Kasumi-1 (cell line): ENCODE results near the gene EMC8.
A peak's percentile ranks its signal among the peaks of the same experiment; 100 is the strongest.
"Not testable (repeated sequence)": the region's sequence is repeated elsewhere in the genome, so short reads cannot be mapped to it uniquely, and the experiment has no call there.

Source experiments
- DNase-seq, 2 experiments: peaks; one replicate each; lab custom pipeline; 2025; lab: John Stamatoyannopoulos, UW

The EMC8 gene

DNA sequence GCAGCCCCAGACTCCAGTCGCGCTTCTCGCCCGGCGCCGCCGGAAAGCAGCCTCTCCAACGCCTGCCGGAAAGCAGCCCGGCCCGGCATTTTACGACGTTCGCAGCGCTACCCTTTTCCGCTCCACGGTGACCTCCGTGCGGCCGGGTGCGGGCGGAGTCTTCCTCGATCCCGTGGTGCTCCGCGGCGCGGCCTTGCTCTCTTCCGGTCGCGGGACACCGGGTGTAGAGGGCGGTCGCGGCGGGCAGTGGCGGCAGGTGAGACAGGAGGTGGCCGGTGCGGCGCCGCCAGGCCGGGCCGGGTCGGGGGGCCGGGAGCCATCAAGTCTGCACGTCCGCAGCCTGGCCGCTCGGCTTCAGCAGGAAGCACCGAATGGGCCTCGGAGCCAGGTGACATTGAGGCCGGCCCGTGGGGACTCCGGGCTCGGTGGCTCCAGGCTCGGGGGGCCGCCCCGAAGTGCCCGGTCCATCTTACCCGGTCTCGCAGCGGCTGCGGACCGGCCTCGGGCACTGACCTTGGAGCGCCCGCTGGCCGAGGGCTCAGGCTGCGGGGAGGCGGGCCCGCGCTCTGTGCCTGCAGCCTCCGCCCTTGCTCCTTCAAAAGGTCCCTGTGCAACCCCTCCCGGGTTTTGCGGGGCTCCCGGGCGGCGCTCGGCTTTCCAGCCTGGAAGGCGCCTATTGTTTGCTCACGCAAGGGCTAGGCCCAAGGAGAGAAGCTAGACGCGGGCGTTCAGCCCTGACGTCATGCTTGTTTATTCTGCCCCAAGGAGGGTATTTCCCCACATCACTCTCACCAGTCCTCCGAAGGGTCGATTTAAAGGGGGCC is at the start of gene EMC8, which contains the start of gene COX4I1:
TSS of gene EMC8 (minus strand) at position 48 of the 824 bp plus-strand sequence. CDS start 249 bp downstream, outside the sequence.
TSS of gene COX4I1 (plus strand) at position 199 of the 824 bp plus-strand sequence. CDS start 1,511 bp downstream, outside the sequence.
- DNase-seq = peak; percentile 90 to 92

DNA sequence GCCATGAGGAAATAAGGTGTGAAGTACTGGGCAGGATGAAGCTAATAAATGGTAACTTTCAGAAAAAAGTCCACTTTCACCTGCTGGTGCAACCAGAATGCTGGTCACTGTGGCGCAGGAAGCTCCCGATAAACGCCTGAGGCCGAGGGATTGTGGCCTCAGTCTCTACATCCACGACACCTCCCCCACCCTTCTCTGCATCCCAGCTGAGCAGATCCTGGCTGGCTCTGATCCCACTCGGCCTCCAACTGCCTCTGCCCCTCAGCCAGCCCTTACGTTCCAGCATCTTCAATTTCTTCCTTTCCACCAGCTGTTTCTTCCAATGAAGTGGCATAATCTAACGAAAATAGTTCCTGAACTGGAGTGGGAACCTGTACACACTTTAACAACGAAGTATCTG is 49.6 kb upstream of the EMC8 start:
- DNase-seq = no peak

DNA sequence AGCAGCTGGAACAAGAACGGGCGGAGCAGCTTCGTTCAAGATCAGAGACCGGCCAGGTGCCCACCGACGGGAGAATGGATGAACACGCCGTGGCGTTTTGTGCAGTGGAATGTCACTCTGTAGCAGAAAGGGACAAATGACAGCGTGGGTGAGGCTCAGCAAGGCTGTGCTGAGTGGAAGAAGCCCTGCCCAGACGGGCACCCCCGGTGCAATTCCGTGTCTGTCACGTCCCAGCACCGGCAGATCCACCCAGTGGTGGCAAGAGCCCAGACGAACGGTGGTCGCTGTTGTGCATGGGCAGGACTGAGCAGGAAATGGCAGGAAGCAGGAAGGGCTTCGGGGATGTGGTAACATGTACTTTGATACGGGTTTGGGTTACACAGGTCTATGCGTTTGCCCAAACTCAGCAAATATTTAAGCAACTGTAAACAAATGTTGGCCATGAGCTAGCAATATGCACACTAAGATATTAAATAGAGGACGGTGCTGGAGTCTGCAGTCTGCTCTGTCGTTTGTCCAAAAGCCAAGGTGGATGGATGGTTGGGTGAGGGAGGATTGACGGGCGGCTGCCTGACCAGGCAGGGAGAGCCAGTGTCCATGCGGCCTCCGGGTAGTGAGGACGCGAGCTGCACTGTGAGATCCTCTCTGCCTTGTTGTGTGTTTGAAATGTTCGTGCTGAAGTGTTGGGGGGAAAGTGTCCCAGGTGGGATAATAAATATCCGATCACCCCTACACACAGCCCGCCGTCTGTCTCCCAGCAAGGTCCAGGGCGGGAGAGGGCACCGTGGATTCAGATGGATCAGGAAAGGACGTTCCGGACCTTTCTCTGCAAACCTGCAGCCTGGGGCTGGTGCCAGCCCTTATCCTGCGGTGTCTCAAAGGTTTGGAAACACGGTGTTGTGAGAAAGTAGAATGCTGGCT is 48.6 kb upstream of the EMC8 start:
- peak; percentile 33 to 34 for DNase-seq

DNA sequence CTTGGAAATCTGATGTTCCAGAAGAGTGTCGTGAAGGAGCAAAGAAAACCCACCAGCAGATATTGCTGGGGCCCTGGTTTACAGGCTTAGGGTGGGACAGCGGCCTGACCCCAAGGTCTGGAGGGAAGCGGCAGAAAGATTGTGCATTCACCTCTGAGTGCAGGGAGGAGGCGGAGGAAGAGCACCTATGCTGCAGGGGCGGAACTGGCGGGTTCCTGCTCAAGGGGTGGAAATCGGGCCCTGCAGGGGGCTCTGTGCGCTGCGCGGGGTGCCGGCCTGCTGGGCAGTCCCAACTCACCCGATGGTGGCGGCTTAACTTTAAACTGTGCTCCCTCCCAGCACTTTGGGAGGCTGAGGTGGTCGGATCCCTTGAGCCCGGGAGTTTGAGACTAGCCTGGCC is 47.7 kb upstream of the EMC8 start:
- DNase-seq = no peak

DNA sequence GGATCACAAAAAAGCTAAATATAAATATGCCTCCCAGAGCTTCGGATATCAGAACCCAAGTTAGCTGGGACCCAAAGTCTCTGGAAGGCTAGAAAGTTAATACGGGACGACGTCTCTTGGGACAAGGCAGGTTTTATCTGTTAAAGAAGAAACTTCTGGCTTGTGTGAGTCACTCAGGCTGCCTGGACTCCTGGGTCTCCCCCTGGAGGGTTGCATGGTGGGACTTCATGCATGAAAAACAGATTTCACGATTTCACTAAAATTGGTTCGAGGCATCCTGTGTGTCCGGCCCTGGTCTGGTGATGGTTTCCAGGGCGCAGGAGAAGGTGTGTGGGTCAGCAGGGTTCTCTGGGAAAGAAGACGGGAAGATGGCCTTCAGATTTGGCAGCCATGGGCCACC is 47.1 kb upstream of the EMC8 start:
- no peak for DNase-seq

DNA sequence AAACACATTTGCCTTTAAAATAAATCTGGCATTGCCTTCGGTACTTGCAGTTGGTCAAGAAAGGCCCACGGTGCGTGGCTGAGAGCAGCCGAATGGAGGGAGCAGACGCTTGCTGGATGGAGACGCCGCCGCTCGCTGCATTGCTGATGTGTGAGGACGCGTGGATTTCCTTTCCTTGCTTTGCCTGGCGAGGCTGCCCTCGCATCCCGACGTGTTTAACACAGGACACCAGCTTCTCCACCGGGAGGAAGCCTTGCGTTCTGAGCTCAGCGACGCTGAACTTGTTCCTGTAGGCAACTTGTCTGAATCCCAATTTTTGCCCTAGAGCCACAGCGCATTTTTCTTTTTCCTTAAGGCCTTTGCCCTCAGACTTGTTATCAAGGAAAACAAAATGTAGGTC is 45.9 kb upstream of the EMC8 start:
- no peak for DNase-seq

DNA sequence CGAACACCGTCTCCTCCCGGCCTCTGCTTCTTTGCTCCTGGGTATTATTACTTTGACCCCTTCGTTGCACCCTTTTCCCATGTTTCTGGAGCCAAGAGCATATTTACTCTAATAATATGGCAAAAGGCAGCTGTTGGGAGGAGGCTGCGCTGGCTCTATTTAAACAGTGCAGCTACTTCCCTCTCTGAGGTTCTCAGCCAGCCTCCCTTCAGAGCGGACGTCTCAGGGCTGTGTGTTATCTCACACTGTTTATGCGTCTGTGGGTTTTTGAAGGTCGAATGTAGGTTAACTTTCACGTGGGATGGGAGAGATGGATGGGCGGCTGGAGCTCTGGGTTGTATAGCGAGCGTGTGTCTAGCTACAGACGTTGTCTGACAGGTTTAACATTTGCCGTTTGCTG is 45.4 kb upstream of the EMC8 start:
- peak; percentile 55 to 60 for DNase-seq

DNA sequence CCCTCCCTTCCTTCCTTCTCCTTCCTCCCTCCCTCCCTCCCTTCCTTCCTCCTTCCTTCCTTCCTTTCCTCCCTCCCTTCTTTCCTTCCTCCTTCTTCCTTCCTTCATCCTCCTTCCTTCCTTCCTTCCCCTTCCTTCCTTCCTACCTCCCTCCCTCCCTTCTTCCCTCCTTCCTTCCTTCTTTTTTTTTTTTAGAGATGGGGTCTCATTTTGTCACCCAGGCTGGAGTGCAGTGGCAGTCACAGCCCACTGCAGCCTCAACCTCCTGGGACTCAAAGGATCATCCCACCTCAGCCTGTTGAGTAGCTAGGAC is 44.8 kb upstream of the EMC8 start:
- no peak for DNase-seq

DNA sequence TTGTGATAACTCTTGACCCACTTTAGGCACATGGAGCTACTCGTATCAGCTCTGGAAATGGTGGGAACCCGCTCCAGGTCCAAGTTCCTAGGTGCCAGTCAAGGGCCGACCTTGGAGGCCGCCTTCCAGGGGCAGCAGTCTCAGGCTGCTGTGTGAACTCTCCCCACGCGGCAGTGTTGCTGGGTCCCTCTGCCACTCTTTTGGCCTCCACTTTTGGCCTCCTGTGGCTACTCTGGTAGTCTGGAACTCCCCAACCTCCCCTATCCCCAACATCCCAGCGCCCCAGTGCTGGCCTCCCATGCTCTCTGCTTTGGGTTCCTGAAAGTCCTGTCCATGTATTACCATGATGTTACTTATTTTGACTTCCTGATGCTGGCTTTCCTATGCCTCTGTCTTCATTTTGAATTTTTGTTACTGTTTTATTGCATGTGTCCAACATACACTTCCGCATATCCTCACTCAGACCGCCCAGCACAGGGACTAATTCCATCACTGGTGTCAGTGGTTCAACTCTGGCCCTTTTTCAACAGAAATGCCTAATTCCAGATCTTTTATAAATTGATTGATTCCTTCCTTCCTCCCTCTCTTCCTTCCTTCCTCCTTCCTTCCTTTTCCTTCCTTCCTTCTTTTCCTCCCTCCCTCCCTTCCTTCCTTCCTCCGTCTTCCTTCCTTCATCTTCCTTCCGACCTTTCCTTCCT is 44.3 kb upstream of the EMC8 start:
- no peak for DNase-seq

DNA sequence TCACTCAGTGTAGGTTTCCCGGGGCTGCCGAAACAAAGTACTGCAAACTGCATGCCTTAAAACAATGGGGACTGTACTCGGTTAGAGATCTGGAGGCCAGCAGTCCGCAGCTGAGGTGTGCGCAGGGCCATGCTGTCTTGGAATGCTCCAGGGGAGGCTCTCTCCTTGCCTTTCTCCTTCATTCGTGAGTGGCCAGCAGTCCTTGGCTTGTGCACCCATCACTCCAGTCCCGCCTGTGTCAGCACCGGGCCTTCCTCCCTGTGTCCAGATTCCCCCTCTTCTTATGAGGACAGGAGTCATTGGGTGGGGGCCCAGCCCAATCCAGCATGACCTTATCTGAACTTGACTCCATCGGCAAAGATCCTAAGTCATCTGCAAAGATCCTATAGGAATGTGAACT is 43.5 kb upstream of the EMC8 start:
- no peak for DNase-seq

DNA sequence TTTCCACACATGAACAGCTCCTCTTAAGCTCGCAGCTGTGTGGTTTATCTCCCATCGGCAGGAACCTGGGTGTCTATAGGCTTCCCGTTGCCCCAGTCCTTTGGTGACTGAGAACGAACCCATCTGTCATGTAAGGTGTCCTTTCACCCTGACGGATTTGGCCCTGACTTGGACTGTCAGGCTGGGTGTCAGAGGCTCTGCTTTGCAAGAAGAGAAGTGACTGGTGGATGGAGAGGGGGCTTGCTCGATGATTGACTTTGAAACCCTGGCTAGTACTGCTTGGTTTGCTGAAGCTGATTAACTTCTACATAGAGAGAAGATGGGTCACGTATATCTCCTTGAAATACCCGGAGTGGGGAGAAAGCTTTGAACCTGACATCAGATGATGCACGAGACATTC is 43.1 kb upstream of the EMC8 start:
- no peak for DNase-seq

DNA sequence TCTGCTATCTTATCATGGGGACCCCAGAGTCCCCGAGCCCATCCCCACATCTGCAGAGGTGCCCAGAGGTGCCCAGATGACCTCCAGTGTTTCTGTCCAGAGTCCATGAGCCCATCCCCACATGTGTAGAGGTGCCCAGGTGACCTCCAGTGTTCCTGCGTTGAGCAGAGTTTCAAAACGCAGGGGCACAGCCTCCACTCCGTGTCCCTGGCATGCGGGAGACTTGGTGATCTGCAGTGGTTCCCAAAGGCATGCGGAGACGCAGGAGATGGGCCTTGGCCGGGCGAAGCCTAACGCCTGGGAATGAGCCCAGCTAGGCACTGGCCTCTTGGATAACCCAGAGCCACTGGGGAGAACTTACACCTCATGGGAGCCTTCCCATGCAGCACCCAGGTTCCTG is 41.5 kb upstream of the EMC8 start:
- no peak for DNase-seq

DNA sequence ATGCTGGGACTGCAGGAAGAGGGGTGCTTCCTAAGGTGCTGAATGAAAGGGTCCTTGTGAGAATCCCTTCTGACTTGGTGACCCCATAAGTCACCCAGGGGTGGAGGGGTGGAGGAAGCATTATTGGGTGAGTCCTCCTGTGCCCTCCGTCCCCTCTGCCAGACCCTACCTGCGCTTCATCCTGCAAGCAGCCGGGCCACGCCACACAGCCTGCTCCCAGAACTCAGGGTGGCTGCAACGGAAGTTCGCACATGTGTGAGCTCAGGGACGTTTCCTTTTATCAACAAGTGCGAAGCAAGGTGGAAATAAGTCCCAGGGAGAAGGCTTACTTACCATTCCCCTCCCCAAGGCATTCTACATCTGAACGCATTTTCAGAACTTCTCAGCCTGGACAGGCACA is 41.1 kb upstream of the EMC8 start:
- DNase-seq = no peak

DNA sequence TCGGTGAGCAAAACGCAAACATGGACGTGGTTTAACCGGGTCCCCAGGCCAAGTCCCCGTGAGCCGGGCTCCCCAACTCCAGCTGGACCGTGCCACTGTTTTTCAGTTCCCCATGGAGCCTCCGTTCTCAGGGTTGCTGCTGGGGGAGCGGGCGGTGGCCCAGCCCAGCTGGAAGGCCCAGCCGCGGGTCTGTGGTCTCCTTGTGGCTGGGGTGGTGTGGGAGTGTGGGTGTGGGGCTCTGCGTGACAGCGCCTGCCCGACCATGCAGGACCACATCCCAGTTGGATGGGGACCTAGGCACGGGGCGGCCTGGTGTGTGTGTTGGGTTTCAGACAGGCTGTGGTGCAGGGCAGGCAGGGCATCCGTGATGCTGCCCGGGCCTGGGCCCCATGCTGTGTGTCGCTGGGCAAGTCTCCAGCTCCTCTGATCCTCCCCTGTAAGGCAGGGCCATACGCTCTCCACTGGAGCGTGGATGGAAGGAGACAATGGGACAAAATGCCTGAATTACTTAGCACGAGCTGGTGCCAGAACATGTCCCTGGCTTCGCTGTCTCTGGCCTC is 40.4 kb upstream of the EMC8 start:
- DNase-seq = no peak

DNA sequence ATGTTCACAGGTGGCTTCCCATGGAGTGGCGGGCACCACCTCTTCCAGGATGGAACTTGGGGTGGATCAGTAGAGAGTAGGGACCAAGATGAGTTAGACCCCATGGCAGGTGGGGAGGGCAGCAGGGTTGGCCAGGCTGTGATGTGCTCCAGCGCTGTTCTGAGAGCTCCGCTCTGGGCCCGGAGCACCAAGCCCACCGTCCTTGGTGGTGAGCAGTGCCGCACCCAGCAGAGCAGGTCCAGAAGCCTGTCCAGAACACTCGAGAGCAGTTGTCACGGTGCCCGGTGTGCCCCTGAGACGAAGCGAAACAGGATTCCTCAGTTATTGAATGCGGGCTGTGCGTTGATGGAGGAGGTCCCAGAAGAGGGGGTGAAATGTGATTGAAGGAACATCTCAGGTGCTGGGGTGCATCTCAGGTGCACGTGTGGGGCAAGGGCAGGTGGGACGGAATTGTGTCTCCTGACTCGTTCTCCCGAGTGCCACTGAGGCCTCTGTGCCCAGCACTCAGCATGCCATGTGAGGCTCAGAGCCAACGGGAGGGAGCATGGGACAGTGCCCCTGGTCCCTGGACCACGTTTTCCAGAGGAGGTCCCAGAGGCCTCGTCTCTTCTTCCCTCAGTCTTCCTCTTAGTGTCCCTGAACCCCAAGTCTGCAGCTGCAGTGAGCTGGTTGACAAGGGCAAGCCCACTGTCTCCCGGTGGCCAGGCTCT is 39.7 kb upstream of the EMC8 start:
- DNase-seq = no peak

DNA sequence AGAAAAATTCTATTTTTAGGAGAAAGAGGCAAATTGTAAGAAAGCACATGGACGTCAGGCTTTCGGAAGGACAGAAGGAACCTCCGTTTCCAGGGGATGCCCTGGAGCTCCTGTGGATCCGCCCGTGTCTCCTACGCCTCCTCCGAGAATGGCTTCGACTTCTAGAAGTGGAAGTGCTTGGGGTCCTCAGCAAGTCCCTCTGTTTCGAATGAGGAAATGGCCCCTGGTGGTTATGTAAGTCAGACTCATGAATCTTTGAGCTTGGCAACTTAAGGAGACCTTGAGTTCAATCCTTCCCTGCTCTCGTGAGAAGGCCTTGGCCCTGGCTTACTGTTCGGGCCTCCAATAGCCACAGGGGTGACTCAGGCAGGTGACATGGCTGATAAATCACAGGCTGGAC is 39.0 kb upstream of the EMC8 start:
- DNase-seq = no peak

DNA sequence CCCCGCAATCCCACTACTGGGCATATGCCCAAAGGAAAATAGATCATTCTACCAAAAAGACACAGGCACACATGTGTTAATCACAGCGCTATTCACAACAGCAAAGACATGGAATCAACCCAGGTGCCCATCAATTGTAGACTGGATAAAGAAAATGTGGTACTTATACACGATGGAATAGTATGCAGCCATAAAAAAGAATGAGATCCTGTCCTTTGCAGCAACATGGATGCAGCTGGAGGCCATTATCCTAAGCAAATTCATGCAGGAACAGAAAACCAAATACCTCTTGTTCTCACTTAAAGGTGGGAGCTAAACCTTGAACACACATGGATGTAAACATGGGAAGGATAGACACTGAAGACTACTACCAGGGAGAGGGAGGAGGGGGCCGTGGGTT is 38.3 kb upstream of the EMC8 start:
- DNase-seq = not testable (repeated sequence)

DNA sequence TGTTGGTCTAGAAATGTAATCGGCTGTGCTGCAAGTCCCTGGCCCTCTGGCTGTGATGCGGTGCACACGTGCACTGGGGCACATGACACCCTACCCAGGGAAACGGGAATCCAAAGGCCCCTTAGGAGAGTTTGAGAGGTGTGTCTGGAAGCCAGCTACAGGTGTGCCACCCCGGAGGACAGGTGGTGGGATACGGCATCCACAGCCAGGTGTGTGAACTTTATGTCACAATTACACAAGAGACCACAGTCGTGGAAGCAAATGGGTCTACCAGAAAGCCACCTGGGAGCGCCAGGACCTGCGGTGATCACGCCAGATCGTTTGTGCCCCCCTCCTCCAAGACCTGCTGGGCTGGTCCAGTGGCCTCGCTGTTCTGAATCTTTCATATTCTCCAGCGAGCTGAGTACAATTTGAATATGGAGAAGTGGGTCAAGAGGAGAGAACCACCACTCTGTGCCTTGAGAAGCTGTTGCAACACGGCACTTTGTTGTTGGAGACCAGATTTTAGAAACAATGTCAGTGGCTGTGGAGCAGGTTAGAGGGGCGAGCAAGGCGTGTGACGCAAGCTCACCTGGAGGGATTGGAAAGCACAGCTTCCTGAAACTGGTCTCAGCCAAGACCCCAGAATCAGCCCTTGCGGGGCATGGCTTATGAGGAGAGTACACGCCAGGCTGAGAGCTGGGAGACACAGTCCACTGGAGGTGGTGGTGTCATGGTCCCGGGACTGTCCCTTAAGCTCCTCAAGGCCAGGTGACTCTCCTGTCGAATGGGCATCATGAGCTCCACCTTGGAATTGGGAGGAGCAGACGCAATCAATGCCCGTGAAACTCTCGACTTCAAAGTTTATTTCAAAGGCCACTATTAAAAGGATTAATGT is 37.6 kb upstream of the EMC8 start:
- no peak for DNase-seq

DNA sequence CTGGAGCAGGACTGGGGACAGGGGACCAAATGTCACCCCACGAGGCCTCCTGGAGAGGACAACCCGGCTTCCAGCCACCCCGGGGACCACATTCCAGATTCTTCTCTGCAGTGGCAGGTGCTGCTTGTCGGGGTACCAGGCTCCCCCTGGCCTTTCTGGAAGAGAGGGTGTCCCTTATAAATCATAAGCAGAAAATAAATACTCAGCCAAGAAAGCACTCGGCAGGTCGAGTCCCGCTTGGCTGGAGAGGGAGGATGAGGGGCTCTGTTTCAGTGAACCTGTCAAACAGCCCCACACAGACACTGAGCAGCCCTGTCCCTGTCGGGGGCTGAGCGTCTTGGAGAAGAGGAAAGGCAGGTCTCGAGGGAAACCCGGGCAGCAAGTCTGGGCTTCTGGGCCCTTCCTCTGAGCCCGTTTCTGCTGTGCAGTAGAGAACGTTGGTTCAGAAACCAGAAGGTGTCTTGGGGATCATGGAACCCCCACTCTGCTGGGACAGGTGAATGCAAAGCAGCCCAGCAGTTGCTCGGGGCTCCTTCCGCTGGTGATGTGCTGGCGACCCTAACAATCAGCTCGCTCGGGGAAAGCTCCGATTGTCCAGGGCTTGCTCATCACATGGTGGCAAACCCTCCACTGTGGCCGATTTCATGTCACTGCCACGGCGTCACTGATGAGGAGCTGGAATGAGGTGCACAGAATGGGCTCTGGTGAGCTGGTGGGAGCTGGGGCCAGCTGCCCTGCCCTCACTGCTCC is 36.8 kb upstream of the EMC8 start:
- DNase-seq = no peak

DNA sequence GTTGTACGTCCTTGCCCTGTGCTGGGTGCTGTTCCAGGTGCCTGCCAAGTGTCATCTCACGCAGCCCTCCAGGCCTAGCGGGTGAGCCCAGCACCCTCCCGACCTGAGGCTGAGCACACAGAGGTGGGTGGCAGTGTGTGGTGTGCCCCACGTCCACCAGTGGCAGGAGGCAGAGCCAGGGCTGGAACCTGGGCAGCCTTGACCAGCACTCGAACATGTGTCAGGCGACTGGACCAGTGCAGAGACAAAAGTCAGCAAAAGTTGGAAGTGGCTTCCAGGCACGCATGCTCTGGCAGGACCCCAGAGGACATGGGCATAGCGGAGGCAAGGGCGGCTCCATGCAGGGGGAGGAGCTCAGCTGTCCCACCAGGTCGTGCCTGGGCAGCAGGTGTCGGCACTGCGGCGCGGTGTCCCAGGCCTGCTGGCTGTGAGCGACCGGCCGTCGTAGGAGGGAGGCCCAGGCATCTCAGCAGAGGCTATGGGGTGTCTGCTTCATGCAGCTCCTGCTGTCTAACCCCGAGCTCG is 35.9 kb upstream of the EMC8 start:
- DNase-seq = no peak
